IMR-90 (cell line): ENCODE results near the gene NPL. TPM values are rescaled to one million over a fixed set of nuclear protein-coding genes. Genes with fewer than 3 reads are reported as not detected.

Source experiments
- ATAC-seq: fragments of 200-7000 bp; cut with Tn5 transposase; 2 replicates; pipeline ENCODE4 v1.9.1; 2020; ENCODE audit warnings: low read depth, mild to moderate bottlenecking, moderate library complexity
- BruUV-seq: library from RNA; stranded (reverse); fragments of 400-500 nt; replicated peaks from 2 replicates; lab custom pipeline; 2021; lab: Mats Ljungman, UMichigan
- CTCF ChIA-PET: fragments of 300-600 bp; formaldehyde crosslinking; extraction: SDS; loops from one replicate; lab custom pipeline; 2021; ENCODE audit warnings: antibody characterized with exemption; lab: Yijun Ruan, JAX
- POLR2A ChIA-PET: fragments of 300-600 bp; sonication (Branson Sonifier 250); formaldehyde crosslinking; loops from one replicate; lab custom pipeline; 2022; ENCODE audit warnings: antibody characterized with exemption; ENCODE audit not compliant: unreplicated experiment; lab: Charles Lee
- DNase-seq: peaks from one replicate; pipeline ENCODE4 v3.0.0; 2013
- H2AFZ ChIP-seq: replicated peaks from 2 replicates; pipeline ENCODE3; 2013; ENCODE audit warnings: low read length, mild to moderate bottlenecking; ENCODE audit not compliant: poor library complexity
- H2AK5ac ChIP-seq: 2 replicates; pipeline ENCODE4 v1.6.1; 2013; ENCODE audit warnings: low read depth, low read length, inconsistent platforms
- H2AK9ac ChIP-seq: replicated peaks from 2 replicates; pipeline ENCODE3; 2013; ENCODE audit warnings: mild to moderate bottlenecking, low read depth, low read length, moderate library complexity; ENCODE audit not compliant: poor library complexity
- H2BK120ac ChIP-seq: 2 replicates; pipeline ENCODE4 v1.6.1; 2013; ENCODE audit warnings: low read depth, low read length, inconsistent platforms
- H2BK15ac ChIP-seq: 3 replicates; pipeline ENCODE4 v1.6.1; 2013; ENCODE audit warnings: low read depth, low read length, inconsistent platforms
- H2BK20ac ChIP-seq: 2 replicates; pipeline ENCODE4 v1.6.1; 2013; ENCODE audit warnings: low read depth, mild to moderate bottlenecking, inconsistent platforms, low read length, moderate library complexity
- H2BK5ac ChIP-seq: 2 replicates; pipeline ENCODE4 v1.6.1; 2013; ENCODE audit warnings: mild to moderate bottlenecking, low read depth, low read length, inconsistent platforms; ENCODE audit not compliant: poor library complexity, severe bottlenecking
- H3K14ac ChIP-seq: replicated peaks from 2 replicates; pipeline ENCODE4 v1.6.1; 2013; ENCODE audit warnings: low read depth, low read length, inconsistent platforms
- H3K18ac ChIP-seq: 2 replicates; pipeline ENCODE4 v1.6.1; 2013; ENCODE audit warnings: low read depth, low read length, control low read depth
- H3K23ac ChIP-seq: 2 replicates; pipeline ENCODE4 v1.6.1; 2013; ENCODE audit warnings: low read depth, low read length, inconsistent platforms
- H3K27ac ChIP-seq: 2 replicates; pipeline ENCODE4 v1.5.1; 2013; ENCODE audit warnings: mild to moderate bottlenecking, control low read depth, low read length; ENCODE audit not compliant: insufficient read depth
- H3K27me3 ChIP-seq: 2 replicates; pipeline ENCODE4 v1.6.1; 2013; ENCODE audit warnings: low read length; ENCODE audit not compliant: control insufficient read depth, insufficient read depth
- H3K36me3 ChIP-seq: 2 replicates; pipeline ENCODE4 v1.6.1; 2013; ENCODE audit warnings: low read length, mixed read lengths; ENCODE audit not compliant: control insufficient read depth, insufficient read depth
- H3K4ac ChIP-seq: 2 replicates; pipeline ENCODE4 v1.6.1; 2013; ENCODE audit warnings: low read depth, low read length, inconsistent platforms
- H3K4me1 ChIP-seq: 2 replicates; pipeline ENCODE4 v1.6.1; 2013; ENCODE audit warnings: low read length, mixed read lengths; ENCODE audit not compliant: control insufficient read depth, insufficient read depth
- H3K4me2 ChIP-seq: 2 replicates; pipeline ENCODE4 v1.6.1; 2013; ENCODE audit warnings: low read depth, mild to moderate bottlenecking, control low read depth, low read length, moderate library complexity
- H3K4me3 ChIP-seq: 2 replicates; pipeline ENCODE4 v1.5.1; 2013; ENCODE audit warnings: low read depth, mild to moderate bottlenecking, control low read depth, low read length, moderate library complexity; ENCODE audit not compliant: insufficient read depth
- H3K56ac ChIP-seq: 2 replicates; pipeline ENCODE4 v1.6.1; 2013; ENCODE audit warnings: low read length, inconsistent platforms; ENCODE audit not compliant: insufficient read depth; ENCODE audit errors: extremely low read depth
- H3K79me1 ChIP-seq, 2 experiments: 2 replicates each; pipeline ENCODE4 v1.6.1; 2013; ENCODE audit warnings: low read length in 2 of 2, inconsistent platforms in 1 of 2, low read depth in 1 of 2
- H3K9ac ChIP-seq: 2 replicates; pipeline ENCODE4 v1.6.1; 2013; ENCODE audit warnings: low read depth, low read length, control low read depth
- H3K9me1 ChIP-seq: 2 replicates; pipeline ENCODE4 v1.6.1; 2013; ENCODE audit warnings: low read length, inconsistent platforms; ENCODE audit not compliant: insufficient read depth
- H3K9me3 ChIP-seq: 2 replicates; pipeline ENCODE4 v1.6.1; 2013; ENCODE audit warnings: low read length; ENCODE audit not compliant: control insufficient read depth, insufficient read depth
- H4K20me1 ChIP-seq: 2 replicates; pipeline ENCODE4 v1.6.1; 2013; ENCODE audit warnings: low read length, inconsistent platforms; ENCODE audit not compliant: insufficient read depth
- H4K5ac ChIP-seq: 2 replicates; pipeline ENCODE4 v1.6.1; 2013; ENCODE audit warnings: mild to moderate bottlenecking, low read depth, low read length, control low read depth
- H4K8ac ChIP-seq, 2 experiments: 2 replicates each; pipeline ENCODE4 v1.6.1; 2013; ENCODE audit warnings: low read depth in 2 of 2, low read length in 2 of 2, control low read depth in 1 of 2, inconsistent platforms in 1 of 2
- H4K91ac ChIP-seq: 2 replicates; pipeline ENCODE4 v1.6.1; 2013; ENCODE audit warnings: low read depth, low read length, inconsistent platforms; ENCODE audit not compliant: insufficient read depth
- BHLHE40 ChIP-seq: fragments of 150-350 bp; IDR thresholded peaks from 2 replicates; pipeline ENCODE4 v1.6.1; 2016; ENCODE audit warnings: mild to moderate bottlenecking, low read depth, low read length
- FOS ChIP-seq: fragments of 150-350 bp; IDR thresholded peaks from 2 replicates; pipeline ENCODE4 v1.6.1; 2016; ENCODE audit warnings: low read depth, low read length
- MAZ ChIP-seq: IDR thresholded peaks from 2 replicates; pipeline ENCODE4 v1.6.1; 2012; ENCODE audit warnings: low read depth, mild to moderate bottlenecking, low read length, improper control_type of control experiment, moderate library complexity, borderline replicate concordance
- WGBS, 2 experiments: methylation state at CpG; one replicate each; pipeline versions ENCODE4 v1.1.5 to v1.1.7; 2013; ENCODE audit warnings: missing lambda C conversion rate in 2 of 2; ENCODE audit not compliant: insufficient read length in 1 of 2; ENCODE audit errors: extremely low coverage in 2 of 2; 5-methylcytosine and 5-hydroxymethylcytosine counted together
- dilution Hi-C: fragments of 300-500 bp; cut with HindIII; formaldehyde crosslinking; loops from one replicate; pipeline ENCODE4 v1.14.3; 2018; ENCODE audit warnings: low sequenced_read_pairs; ENCODE audit not compliant: unreplicated experiment
- in situ Hi-C: fragments of 300-500 bp; cut with MboI; formaldehyde crosslinking; loops from 3 replicates; pipeline ENCODE4 v1.14.3; 2019; ENCODE audit warnings: low sequenced_read_pairs, inconsistent platforms, mixed read lengths
- intact Hi-C: fragments of 100-400 bp; cut with micrococcal nuclease; formaldehyde crosslinking; loops from 2 replicates; pipeline ENCODE4 v1.10.0; 2022
- polyA plus RNA-seq, 3 experiments: library from polyadenylated mRNA; depleted of rRNA; stranded (reverse); fragments of >200 nt; gene quantifications; 2 replicates each; pipeline ENCODE4 v1.2.3, GENCODE V29; 2012; ENCODE audit warnings: low replicate concordance in 1 of 3
- total RNA-seq: library from RNA; depleted of rRNA; stranded (reverse); fragments of >200 nt; gene quantifications from 2 replicates; pipeline ENCODE4 v1.2.3, GENCODE V29; 2012
- TF ChIP-seq, protein P1 (sequence below): fragments of 150-350 bp; IDR thresholded peaks from 2 replicates; pipeline ENCODE4 v1.6.1; 2017; ENCODE audit warnings: mild to moderate bottlenecking, antibody characterized with exemption, low read length, low read depth
- TF ChIP-seq, protein P2 (sequence below): conservative IDR thresholded peaks from 2 replicates; pipeline ENCODE4 v1.5.1; 2012; ENCODE audit warnings: mild to moderate bottlenecking, low read depth, low read length, improper control_type of control experiment

Gene NPL
- total and polyA plus RNA-seq, 2 of the 4 experiments (the other 2 are of a cell fraction), result 0.36 to 0.68 TPM

DNA sequence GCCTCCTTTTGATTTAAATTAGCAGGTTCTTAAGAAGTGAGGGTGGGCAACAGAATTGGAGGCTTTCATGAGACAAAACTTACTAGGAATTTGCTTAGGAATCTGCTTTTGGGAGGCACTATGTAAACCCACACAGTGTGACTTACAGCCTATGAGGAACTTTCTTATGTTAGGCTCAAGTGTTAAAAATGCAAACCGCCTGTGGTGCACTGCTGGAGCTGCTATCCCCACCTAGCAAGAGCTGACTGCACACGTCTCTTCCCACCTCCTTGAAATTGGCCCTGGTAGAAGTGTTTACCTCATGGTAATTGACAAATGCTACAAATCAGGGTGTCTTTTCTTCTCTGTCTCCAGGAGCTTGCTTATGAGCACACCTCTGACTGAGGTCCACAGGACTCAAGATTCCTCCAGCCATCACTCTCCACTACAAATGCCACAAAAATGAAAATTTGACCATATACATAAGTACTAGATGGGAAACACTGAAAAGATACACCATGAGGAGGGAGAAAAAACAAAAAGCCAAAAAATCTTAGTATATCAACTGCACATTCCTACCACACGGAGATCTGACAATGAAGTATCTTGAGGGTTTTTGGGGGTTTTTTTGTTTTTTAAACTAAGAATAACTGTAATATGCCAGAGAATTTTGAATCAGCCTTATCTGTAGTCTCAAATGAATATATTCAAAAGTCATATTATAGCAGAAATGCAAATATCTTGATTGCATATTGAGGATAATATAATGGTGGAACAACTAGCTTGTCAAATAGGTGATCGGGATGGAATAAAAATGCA, 18.2 kb upstream of the NPL start:
- Histone ChIP-seq H2AK5ac (no peak overlapping the region), H3K27ac (no peak overlapping the region), H3K14ac (no peak overlapping the region), H2BK120ac (no peak overlapping the region), H3K18ac (no peak overlapping the region), H3K4ac (no peak overlapping the region), H2AFZ (no peak overlapping the region), H2BK20ac (no peak overlapping the region), H4K91ac (no peak overlapping the region), H4K20me1 (no peaks in the 10 kb centered on the region), H2BK15ac (no peak overlapping the region), H3K4me2 (no peak overlapping the region), H3K56ac (no peak overlapping the region; the same call in 1 of the 2 replicates), H3K27me3 (peaks cover 3% of the 10 kb centered on the region), H2BK5ac (no peak overlapping the region), H3K4me1 (no peaks in the 10 kb centered on the region), H3K23ac (no peak overlapping the region), H3K79me1 (no peaks in the 10 kb centered on the region), H4K5ac (no peak overlapping the region), H3K9ac (no peak overlapping the region), H3K36me3 (no peaks in the 10 kb centered on the region), H3K9me1 (no peaks in the 10 kb centered on the region), H3K9me3 (no peaks in the 10 kb centered on the region), H3K4me3 (no peak overlapping the region), H2AK9ac (no peak overlapping the region), H4K8ac (no peak overlapping the region)
- TF ChIP-seq, protein P1, sequence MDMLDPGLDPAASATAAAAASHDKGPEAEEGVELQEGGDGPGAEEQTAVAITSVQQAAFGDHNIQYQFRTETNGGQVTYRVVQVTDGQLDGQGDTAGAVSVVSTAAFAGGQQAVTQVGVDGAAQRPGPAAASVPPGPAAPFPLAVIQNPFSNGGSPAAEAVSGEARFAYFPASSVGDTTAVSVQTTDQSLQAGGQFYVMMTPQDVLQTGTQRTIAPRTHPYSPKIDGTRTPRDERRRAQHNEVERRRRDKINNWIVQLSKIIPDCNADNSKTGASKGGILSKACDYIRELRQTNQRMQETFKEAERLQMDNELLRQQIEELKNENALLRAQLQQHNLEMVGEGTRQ, result no peak
- TF ChIP-seq, protein P2, sequence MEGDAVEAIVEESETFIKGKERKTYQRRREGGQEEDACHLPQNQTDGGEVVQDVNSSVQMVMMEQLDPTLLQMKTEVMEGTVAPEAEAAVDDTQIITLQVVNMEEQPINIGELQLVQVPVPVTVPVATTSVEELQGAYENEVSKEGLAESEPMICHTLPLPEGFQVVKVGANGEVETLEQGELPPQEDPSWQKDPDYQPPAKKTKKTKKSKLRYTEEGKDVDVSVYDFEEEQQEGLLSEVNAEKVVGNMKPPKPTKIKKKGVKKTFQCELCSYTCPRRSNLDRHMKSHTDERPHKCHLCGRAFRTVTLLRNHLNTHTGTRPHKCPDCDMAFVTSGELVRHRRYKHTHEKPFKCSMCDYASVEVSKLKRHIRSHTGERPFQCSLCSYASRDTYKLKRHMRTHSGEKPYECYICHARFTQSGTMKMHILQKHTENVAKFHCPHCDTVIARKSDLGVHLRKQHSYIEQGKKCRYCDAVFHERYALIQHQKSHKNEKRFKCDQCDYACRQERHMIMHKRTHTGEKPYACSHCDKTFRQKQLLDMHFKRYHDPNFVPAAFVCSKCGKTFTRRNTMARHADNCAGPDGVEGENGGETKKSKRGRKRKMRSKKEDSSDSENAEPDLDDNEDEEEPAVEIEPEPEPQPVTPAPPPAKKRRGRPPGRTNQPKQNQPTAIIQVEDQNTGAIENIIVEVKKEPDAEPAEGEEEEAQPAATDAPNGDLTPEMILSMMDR, result 0 out of 2 replicates have a peak, but pooled peaks have one; percentile 17
- TF ChIP-seq MAZ (no peak), FOS (no peak), BHLHE40 (no peak)
- intact Hi-C loops, result no loop called here
- dilution Hi-C loops, result no loop called here
- no peak for DNase-seq
- CTCF ChIA-PET, result no interaction called here
- no TSS peak for BruUV-seq
- no peak for ATAC-seq
- WGBS, 2 experiments, result no CpG with 5 or more reads among the region's 4 CpGs
- in situ Hi-C loops, result no loop called here
- POLR2A ChIA-PET, result no interaction called here
